Hepatic stellate cell (primary cell): ENCODE measurements around the gene SDCBP2.
A peak's percentile ranks its signal among the peaks of the same experiment; 100 is the strongest.

Experiments
- DNase-seq: peaks from one replicate; pipeline ENCODE4 v3.0.0; 2011; ENCODE audit warnings: low spot score

SDCBP2 gene

GRCh38 chr20:1312308-1312707 lies 16.6 kb downstream of the SDCBP2 start:
- no peak for DNase-seq

DNA sequence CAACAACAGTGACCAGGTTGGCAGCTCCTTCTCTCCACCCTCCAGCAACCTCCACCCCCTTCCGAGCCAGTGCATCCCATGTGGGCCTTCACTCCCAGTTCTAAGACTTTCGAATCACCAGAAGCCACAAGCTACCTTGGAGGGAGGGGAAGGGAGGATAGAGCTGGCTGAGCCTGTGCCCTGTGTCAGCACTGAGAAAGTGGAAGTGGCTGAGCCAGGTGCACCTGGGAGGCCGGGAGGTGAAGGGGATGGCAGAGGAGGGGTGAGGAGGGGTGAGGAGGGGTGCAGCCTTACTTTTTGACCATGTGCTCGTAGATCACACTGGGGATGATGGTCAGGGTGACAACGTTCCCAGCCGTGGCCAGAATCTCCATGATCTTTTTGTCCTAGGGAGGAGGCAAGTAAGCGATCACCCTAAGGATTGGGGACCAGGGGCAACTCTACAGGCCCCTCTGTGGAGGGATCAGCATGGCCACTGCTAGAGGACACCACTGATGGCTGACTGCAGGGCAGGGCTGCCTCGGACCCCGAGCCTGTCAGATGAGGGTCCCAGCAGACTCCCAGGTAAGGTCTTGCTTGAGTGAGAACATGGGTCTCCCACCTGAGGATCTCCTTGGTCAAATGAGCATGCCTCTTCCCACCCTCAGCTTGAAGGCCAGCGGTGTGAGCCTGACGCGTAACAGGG lies 18.3 kb downstream of the SDCBP2 start:
- DNase-seq, result no peak

GRCh38 chr20:1310071-1310470 lies 18.9 kb downstream of the SDCBP2 start:
- DNase-seq, result no peak

- DNase-seq, result no peak
Measured at GRCh38 chr20:1309439-1309847, 19.5 kb downstream of the SDCBP2 start.

DNA sequence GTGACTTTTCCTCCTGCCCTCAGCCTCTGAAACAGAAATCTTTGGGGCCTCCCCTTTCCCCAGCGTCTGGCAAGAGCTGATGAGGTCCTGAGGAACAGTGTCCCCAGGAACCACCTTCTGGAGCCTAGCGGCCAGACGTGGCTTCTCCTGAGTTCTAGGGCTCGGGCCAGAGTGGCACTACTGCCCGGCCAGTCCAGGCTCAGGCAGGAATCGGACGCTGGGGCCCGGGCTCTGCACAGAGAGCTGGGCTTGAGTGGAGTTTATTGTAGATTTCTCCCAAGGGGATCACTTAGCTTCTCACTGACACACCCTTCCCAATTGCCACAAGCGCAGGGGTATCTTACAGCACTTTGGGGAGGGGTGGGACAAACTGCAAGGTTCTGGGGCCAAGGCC lies 20.2 kb downstream of the SDCBP2 start:
- DNase-seq, result no peak

DNA sequence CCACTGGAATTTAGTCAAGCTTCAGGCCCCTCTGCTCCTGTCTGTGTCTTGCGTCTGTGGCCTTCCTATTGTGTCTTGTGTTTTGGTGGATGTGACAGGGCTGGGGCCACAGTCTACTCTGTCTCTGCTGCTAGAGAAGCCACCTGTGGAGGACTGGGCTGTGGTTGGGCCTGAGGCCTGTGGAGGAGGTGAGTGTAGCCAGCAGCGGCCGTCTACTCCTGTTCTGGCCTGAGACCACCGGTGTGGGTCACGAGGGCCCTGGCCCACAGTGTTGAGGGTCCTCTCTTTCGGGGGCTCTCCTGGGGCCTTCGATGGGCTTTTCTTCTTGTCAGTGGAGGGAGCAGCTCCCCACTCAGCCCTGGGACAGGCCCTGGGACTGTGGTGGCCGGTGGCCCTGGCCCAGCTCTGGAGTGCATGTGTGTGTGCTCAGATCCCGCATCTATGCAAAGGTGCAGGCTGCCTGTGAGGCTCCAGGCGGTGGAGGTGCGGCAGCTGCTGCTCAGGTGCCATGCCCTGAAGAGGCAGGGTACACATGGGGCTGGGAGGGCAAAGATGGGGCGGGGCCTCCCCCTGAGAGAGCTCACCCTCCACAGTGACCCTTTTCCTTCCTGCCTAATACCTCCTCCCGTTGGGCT lies 20.8 kb downstream of the SDCBP2 start:
- no peak for DNase-seq

DNA sequence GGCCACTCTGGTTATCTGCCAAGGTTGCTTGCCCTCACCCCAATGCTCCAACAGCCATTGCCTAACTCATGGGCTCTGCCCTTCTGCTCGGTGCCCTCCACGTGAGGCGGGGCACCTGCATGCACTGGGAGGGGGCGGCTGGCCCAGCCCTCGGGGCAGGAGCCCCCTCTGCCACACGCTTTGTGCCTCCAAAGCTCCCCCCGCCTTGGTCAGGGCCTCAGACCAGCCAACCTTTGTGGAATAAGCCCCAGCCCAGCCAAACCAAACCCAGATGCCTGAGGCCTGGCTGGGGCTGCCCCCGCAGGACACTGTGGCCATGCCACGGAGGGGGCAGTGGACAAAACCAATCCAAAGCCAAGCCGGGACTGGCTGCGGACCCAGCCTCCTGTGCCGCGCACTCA lies 21.4 kb downstream of the SDCBP2 start:
- no peak for DNase-seq

GRCh38 chr20:1307171-1307570 lies 21.8 kb downstream of the SDCBP2 start:
- DNase-seq, result no peak

DNA sequence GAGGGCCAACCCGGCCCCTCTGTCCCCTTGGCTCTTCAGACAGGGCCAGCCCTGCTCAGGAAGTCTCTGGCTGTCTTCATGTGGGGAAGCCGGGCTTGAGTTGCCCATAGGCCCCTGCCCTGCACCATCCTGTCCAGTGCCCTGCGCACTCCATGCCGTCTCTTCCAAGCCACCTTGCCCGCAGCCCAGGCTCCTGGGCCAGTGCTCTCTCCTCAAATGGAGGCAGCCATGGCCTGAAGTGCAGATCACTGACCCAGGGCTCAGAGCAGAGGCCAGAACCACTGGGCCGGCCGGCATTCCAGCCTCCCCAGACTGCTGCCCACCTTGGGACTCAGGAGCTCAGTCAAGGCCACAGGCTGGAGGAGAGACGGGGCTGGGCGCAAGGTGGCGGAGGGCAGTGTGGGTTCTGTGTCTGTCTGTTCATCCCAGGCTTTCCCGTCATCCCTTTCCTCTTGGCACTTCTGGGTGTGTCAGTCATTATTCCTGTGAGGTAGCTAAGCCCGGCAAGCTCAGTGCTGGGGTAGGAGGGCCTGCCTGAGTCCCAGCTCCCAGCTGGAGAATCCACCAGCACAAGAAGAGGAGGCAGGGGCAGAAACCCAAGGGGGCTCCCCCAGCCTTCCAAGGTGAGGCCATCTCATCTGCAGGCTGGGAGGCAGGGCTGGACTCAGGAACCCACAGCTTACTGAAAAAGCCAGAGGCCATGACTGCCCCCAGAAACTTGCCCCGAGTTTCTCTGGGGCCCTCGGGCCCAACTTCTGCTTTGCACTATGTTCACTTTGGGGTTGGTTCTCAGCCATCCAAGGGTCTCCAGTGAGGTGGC lies 22.4 kb downstream of the SDCBP2 start:
- no peak for DNase-seq

- DNase-seq, result no peak
Measured at GRCh38 chr20:1305712-1306111, 23.2 kb downstream of the SDCBP2 start.

GRCh38 chr20:1304710-1305515 lies 24.0 kb downstream of the SDCBP2 start:
- no peak for DNase-seq

DNA sequence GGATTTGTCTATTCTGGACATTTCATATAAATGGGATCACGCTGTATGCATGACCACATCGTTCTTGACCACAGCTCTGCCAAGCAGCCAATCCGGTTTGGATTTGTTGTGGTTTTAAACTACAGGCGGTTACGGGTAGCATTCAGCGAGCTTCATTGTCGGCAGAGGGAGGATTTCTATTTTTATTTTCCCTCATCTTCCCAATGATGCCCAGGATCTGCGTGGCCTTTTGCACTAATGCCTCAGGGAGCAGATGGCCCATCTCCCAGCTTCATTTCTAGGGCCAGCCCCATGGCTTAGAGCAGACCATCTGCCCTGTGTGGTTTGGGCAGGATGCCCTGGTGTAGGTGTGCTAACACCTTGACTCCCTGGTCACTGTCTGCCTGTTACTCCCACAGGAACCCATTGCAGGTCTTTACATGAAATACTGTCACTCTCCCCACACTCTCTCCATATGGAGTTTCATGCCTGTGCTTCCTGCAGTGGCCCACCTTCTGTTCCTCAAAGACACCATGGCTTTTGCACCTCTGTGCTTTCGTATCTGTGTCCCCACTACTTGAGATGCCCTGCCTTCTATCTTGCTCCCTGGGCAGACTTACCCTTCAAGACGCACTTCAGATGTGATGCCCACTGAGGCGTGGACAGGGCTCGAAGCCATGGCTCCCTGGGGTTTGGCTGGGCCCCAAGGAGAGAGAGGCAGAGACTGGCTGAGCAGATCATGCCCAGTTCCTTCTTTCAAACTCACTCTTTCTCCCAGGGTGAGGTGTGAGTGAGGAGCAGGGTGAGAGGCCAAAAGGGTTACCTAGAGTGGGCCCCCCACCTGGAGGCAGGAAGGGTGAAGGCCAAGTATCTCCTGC lies 26.0 kb downstream of the SDCBP2 start:
- DNase-seq, result no peak

- peak; percentile 68 for DNase-seq
Measured at GRCh38 chr20:1301031-1301529, 27.9 kb downstream of the SDCBP2 start.

GRCh38 chr20:1300083-1300840 lies 28.7 kb downstream of the SDCBP2 start:
- no peak for DNase-seq

DNA sequence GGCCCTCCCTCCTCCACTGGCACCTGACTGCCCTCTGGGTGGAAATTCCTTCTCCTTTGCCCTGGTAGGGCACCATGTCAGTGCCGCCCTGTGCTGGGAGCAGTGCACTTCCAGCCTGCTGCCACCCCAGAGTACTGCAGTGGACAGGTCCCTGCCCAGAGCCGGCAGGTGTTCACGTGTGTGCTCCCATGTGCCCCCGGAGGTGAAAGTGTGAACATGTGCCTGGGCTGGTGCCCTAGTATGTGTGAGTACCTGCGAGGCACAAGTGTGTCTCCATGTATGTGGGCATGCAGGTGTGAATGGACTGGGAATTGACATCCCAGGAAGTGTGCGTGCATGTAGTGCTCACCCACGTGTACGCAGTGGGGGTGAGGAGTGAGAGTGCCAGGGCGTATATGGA lies 29.4 kb downstream of the SDCBP2 start:
- DNase-seq, result no peak

GRCh38 chr20:1298888-1299511 lies 29.9 kb downstream of the SDCBP2 start:
- DNase-seq, result no peak

- DNase-seq, result no peak
Measured at GRCh38 chr20:1298166-1298565, 30.8 kb downstream of the SDCBP2 start.

DNA sequence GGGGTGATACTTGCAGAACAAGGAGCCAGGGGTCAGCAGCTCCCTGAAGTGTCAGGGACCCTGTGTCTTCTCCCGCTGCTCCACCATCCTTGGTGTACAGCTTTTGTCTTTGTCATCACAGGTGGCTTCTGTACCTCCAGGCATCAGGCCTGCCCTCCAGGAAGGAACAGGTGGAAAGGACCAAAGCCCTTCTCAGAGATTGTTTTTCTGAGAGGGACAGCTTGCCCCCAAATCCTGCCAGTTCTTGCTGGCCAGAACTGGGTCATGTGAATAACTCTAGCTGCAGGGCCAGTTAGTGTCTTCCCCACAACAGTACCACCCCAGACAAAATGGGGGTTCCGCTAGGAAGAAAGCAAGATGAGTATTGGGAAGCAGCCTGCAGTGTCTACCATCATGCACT lies 31.5 kb downstream of the SDCBP2 start:
- no peak for DNase-seq

DNA sequence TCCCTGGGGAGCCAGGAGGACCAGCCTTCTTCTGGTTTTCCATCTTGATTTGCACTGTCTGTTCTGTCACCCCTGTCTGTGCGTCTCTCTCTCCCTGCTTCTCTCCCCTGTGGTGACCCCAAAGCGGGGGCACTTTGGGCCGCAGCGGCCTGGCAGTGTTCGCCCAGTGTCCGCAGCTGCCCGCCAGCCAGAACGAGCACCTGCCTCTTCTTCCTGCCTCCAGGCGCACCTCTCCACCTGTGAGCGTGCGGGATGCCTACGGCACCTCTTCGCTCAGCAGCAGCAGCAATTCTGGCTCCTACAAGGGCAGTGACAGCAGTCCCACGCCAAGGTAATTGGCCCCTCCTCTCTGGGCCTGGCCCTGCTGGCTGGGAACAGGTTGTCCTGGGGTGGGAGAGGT lies 32.0 kb downstream of the SDCBP2 start:
- DNase-seq, result no peak

- DNase-seq, result no peak
Measured at GRCh38 chr20:1296117-1296610, 32.8 kb downstream of the SDCBP2 start.
